H54 (cell line): ENCODE data around the gene RANBP17.
A peak's percentile ranks its signal among the peaks of the same experiment; 100 is the strongest.
"Not testable (repeated sequence)": the region's sequence is repeated elsewhere in the genome, so short reads cannot be mapped to it uniquely, and the experiment has no call there.

Experiments
- DNase-seq: peaks from one replicate; pipeline ENCODE4 v3.0.0; 2011; ENCODE audit warnings: low spot score, mixed read lengths; ENCODE audit not compliant: insufficient read length
- FAIRE-seq: peaks from 3 replicates; lab custom pipeline; 2011; peaks lifted over from hg19 to GRCh38; lab: Jason Lieb, UNC
- POLR2A ChIP-seq: IDR thresholded peaks from 2 replicates; pipeline ENCODE4 v1.6.1; 2011; ENCODE audit warnings: low read depth, mild to moderate bottlenecking, low read length

Gene RANBP17

GRCh38 chr5:171149772-171150171 lies 288.0 kb downstream of the RANBP17 start:
- DNase-seq (no peak), FAIRE-seq (no peak)

GRCh38 chr5:171152382-171152781 lies 290.6 kb downstream of the RANBP17 start:
- no peak for TF ChIP-seq POLR2A
- DNase-seq (peak; percentile 0), FAIRE-seq (no peak)

More at GRCh38 chr5:171149772-171150171, 288.0 kb downstream of the RANBP17 start:
- no peak for TF ChIP-seq POLR2A

GRCh38 chr5:171155621-171156020 lies 293.8 kb downstream of the RANBP17 start:
- DNase-seq (no peak), FAIRE-seq (no peak)
- no peak for TF ChIP-seq POLR2A

GRCh38 chr5:171157276-171157675 lies 295.5 kb downstream of the RANBP17 start:
- DNase-seq (no peak), FAIRE-seq (no peak)
- TF ChIP-seq POLR2A = no peak

GRCh38 chr5:171157775-171158174 lies 296.0 kb downstream of the RANBP17 start:
- TF ChIP-seq POLR2A = no peak
- DNase-seq = no peak
- no peak for FAIRE-seq

- TF ChIP-seq POLR2A = no peak
- DNase-seq = no peak
- no peak for FAIRE-seq
These were observed 296.8 kb downstream of the RANBP17 start for GRCh38 chr5:171158581-171158980.

- FAIRE-seq (no peak), DNase-seq (no peak)
- TF ChIP-seq POLR2A = no peak
These were observed 300.3 kb downstream of the RANBP17 start for GRCh38 chr5:171162165-171162564.

- TF ChIP-seq POLR2A = no peak
- FAIRE-seq (no peak), DNase-seq (peak; percentile 3)
These were observed 300.8 kb downstream of the RANBP17 start for GRCh38 chr5:171162596-171162995.

- FAIRE-seq (no peak), DNase-seq (no peak)
- TF ChIP-seq POLR2A = no peak
These were observed 304.9 kb downstream of the RANBP17 start for GRCh38 chr5:171166766-171167165.

GRCh38 chr5:171168171-171168570 lies 306.4 kb downstream of the RANBP17 start:
- DNase-seq = no peak
- TF ChIP-seq POLR2A = no peak
- no peak for FAIRE-seq

- not testable (repeated sequence) for FAIRE-seq
These were observed 313.1 kb downstream of the RANBP17 start for GRCh38 chr5:171174960-171175359.

GRCh38 chr5:171175746-171176145 lies 313.9 kb downstream of the RANBP17 start:
- DNase-seq (no peak), FAIRE-seq (no peak)
- TF ChIP-seq POLR2A = no peak

More at GRCh38 chr5:171174960-171175359, 313.1 kb downstream of the RANBP17 start:
- not testable (repeated sequence) for DNase-seq

GRCh38 chr5:171178190-171178589 lies 316.4 kb downstream of the RANBP17 start:
- not testable (repeated sequence) for FAIRE-seq

GRCh38 chr5:171188016-171188415 lies 326.2 kb downstream of the RANBP17 start:
- FAIRE-seq (no peak), DNase-seq (no peak)

More at GRCh38 chr5:171178190-171178589, 316.4 kb downstream of the RANBP17 start:
- DNase-seq = not testable (repeated sequence)

GRCh38 chr5:171189442-171189841 lies 327.6 kb downstream of the RANBP17 start:
- TF ChIP-seq POLR2A = no peak
- FAIRE-seq (no peak), DNase-seq (no peak)

More at GRCh38 chr5:171188016-171188415, 326.2 kb downstream of the RANBP17 start:
- no peak for TF ChIP-seq POLR2A

- no peak for DNase-seq
These were observed 330.3 kb downstream of the RANBP17 start for GRCh38 chr5:171192111-171192510.

More at GRCh38 chr5:171192111-171192510, 330.3 kb downstream of the RANBP17 start:
- FAIRE-seq = no peak
- TF ChIP-seq POLR2A = no peak
